GM21717 (cell line): ENCODE measurements around the gene ZNF175.
A peak's percentile ranks its signal among the peaks of the same experiment; 100 is the strongest.

ENCODE experiments used
- ATAC-seq: cut with Tn5 transposase; IDR thresholded peaks from one replicate; pipeline ENCODE4 v1.9.1; 2021; ENCODE audit warnings: mild to moderate bottlenecking, moderate library complexity; ENCODE audit not compliant: unreplicated experiment

The ZNF175 gene

DNA sequence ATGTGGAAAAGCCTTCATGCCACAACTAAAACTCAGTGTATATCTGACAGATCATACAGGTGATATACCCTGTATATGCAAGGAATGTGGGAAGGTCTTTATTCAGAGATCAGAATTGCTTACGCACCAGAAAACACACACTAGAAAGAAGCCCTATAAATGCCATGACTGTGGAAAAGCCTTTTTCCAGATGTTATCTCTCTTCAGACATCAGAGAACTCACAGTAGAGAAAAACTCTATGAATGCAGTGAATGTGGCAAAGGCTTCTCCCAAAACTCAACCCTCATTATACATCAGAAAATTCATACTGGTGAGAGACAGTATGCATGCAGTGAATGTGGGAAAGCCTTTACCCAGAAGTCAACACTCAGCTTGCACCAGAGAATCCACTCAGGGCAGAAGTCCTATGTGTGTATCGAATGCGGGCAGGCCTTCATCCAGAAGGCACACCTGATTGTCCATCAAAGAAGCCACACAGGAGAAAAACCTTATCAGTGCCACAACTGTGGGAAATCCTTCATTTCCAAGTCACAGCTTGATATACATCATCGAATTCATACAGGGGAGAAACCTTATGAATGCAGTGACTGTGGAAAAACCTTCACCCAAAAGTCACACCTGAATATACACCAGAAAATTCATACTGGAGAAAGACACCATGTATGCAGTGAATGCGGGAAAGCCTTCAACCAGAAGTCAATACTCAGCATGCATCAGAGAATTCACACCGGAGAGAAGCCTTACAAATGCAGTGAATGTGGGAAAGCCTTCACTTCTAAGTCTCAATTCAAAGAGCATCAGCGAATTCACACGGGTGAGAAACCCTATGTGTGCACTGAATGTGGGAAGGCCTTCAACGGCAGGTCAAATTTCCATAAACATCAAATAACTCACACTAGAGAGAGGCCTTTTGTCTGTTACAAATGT, 16.4 kb downstream of the ZNF175 start:
- ATAC-seq = no peak

DNA sequence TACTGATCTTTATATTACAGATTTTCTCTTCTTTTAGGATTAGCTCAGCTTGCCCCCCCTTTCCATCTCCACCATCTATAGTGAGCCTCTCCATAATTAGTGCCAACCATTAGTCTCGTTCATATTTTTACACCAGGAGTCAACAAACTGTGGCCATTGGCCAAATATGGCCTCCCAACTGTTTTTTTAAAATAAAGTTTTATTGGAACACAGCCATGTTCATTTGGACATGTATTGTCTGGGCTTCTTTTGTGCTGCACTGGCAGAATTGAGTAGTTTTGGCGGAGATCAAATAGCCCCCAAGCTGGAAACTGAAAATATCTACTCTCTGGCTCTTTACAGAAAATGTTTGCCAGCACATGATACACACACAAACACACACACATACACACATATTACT, 18.4 kb downstream of the ZNF175 start:
- ATAC-seq = no peak

DNA sequence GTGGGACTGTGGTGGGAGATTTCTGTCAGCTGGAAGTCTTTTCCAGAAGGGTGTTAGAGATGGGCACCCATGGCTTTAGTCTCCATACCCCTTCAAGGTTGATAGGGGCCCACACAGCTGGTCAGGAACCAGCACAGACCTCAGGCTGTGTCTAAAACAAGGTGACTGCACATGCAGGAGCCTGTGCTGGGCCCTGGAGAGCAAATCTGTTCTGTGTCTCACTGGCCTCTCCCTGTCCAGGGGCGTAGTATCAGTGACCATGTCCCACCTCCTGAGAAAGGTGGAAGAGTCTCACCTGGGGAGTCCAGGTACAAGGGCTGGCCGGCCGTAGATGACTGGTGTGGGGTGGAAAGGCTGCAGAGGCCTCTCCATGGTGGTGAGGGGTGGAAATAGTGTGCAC, 19.4 kb downstream of the ZNF175 start:
- no peak for ATAC-seq

DNA sequence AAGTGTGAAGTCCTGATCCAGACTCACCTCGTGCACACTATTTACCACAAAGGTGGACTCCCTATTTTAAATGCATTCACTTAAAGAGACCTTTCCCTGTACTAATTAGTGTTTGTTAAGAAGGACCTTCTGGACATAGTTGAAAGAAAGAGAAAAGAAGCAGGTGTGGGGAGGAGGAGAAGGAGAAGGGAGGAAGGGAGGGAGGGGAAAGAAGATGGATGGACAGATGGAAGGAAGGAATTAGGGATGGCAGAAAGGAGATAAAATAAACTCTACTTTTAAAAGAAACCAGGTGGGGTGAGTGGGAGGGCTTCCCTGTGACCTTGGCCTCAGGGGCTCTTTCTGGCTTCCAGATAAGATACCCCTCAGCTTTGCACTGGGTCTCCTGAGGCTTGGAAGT, 21.4 kb downstream of the ZNF175 start:
- no peak for ATAC-seq

DNA sequence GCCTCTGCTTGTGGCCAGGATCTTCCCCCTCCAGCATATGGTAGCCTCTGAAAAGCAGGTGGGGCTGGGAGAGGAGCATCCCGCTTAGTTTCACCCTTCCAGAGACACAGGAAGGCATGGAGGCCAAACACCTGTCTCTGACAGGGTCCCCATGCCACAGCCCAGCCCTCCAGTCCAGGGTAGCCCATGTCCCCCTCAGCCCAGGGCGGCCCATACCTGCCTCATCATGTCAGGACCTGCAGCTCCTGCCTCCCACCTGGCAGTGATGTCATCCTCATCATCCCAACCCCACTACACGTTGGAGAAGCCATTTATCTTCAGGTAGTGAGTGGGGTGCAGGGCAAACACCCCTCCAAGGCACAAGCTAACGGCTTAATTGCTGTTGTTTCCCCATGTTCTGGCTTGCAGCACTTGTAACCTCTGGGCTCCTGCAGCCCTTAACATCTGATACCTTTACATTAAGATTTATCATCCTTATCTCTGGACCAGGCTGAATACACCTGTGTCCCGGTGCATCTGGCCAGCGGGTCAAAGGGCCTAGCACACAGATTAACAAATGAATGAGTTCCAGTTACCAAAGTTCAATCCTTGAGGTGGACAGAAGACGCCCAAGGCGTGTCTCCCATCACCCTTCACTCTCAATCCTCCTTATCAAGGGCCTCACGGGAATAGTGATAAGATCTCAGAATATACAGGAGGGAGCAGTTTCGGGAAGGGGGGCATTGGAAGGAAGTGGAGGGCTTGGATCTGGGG, 22.2 kb downstream of the ZNF175 start:
- ATAC-seq = no peak

DNA sequence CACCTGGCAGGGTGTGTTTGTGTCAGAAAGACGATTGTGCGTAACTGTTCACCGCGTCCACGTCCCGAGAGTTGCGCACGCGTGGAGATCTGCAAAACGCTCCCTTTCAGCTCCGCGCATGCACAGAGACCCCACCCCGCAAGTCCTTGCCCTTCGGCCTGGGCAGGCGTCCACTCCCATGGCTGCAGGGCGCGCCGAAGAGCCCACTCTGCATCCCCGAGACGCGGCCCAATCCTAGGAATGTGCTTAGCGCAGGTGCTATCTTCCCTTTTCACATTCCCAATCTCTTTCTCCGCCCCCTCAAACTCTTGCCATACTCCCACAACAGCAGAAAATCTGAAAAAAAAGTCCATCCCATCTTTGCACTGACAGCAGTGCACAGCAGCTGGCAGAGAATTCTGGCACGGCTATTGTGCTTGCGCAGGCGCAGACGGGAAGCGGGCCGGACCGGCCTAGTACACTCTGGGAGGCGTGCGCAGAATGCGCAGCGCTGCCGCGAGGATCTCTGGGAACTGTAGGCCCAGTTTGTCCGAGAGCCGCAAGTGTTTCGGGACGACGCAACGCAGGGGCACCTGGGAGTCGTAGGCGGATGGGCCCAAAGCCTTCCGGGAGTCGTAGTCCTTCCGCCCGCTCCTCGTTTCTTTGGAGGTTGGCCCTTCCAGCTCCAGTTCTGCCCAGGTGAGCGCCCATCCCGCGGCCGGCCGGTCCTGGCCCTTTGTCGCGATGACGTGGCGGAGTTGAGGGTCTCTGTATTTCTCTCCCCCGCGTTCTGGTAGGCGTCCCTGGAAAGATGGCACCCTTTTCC, 23.1 kb downstream of the ZNF175 start:
- ATAC-seq = peak; percentile 88

DNA sequence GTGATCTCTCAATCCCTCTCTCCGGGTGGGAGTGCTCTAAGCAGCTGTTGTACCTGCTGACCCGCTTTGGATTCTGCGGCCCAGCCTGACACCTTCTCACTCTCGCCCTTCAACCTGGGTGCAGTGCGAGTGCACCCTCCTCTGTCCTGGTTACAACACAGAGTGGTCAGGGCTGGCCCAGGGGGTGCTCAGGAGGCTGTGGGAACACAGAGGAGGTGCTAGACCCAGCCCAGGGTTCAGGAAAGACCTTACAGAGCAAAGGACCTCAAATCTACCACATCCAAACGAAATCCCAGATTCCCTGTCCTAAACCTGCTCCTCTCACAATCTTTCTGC, 23.7 kb downstream of the ZNF175 start:
- no peak for ATAC-seq

DNA sequence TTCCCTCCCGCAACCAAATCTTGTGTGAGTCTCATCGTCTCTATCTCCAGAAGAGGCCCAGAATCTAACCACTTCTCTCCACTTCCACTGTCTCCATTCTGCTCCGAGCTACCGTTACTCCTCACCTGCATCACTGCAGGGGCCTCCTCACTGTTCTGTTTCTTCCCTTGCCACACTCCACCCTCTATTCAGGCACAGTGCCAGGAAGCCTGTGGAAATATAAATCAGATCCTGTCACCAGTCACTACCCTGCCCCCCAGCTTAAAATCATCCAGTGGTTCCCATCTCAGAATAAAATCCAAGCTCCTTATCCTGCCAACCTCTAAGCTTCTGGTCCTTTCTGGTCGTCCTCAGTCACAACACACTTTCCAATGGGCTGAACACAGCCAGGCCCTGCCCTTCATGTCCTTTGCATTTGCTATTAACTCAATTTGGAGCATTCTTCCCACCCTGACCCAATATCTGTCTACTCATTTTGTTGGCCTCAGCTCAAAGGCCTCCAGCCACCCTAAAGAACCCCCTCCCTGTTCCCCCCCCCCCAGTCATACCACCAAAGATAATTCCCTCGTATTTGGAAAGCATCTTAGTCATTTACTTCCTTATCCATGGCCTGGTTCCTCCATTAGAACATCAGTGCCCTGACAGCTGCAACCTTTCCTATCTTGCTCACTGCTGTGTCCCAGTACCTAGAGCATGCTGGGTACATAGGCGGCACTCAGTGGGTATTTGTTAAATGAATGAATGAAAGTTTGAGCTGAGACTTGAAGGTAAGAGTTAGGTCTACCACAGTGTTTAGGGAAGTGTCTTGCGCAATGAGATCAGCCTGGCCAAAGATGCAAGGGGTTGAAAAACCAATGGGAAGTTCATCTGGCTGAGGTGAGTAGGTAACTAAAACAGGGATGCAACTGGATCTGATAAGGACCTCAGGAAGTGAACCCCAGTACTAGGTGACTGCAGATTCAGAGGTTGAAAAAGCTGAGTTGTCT, 24.4 kb downstream of the ZNF175 start:
- ATAC-seq = no peak

DNA sequence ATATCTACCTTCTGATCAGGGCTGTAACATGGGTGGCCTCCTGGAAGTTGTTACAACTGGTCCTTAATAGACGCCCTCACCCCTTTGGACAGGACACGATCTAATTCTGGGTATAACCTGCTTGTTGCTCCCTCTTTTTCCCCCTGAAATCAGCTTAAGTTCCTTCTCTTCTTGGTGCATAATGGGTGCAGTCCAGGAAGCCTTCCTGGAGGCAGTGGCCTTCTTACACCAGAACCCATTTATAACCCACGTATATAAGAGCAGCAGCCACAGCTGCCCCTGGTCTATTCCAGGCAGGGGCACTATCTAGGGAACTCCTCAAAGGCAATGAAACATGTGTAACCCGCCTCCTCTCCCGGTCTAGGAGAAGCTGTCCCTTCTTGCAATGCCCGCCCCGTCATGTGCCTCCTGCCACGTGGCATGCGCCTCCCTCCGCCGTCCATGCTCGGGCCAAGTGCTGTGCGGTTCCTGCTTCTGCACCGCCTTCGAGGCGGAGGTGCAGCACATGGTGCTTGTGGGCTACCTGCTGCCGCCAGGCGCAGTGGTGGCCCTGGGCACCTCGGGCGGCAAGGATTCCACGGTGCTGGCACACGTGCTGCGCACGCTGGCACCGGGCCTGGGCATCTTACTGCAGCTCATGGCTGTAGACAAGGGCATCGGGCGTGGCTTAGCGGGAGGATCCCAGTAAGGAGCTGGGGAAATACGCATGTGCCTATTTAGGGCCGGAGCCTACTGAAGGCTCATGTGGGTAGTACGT, 27.3 kb downstream of the ZNF175 start:
- no peak for ATAC-seq

DNA sequence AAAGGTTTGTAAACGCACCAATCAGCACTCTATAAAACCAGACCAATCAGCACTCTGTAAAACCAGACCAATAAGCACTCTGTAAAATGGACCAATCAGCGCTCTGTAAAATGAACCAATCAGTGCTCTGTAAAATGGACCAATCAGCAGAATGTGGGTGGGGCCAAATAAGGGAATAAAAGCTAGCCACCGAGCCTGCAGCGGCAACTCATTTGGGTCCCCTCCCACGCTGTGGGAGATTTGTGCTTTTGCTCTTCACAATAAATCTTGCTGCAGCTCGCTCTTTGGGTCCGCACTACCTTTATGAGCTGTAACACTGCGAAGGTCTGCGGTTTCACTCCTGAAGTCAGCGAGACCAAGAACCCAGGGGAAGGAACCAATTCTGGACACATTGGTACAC, 28.0 kb downstream of the ZNF175 start:
- ATAC-seq = no peak

DNA sequence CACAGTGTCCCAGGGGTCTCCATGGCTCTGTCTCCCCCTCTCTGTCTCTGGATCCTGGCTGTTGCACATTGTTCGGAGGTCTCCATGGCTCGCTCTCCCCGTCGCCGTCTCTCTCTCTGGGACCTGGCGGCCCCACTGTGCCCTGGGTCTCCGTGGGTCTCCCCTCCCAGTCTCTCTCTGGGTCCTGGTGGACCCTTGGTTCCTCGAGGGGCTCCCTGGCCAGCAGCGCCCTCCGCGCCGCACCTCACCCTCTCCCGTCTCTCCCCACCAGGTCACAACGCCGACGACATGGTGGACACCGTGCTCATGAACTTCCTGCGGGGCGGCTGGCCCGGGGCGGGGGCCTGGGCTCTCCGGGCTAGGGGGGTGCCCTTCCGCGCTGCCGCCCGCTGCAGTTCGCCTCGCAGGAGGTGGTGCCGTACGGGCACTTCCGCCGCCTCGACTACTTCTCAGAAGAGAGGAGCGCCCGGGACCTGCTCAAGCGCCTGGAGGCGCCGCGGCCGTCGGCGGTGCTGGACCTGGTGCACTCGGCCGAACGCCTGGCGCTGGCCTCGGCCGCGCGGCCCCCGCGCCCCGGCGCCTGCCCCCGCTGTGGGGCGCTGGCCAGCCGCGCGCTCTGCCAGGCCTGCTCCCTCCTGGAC, 30.0 kb downstream of the ZNF175 start:
- ATAC-seq = no peak

DNA sequence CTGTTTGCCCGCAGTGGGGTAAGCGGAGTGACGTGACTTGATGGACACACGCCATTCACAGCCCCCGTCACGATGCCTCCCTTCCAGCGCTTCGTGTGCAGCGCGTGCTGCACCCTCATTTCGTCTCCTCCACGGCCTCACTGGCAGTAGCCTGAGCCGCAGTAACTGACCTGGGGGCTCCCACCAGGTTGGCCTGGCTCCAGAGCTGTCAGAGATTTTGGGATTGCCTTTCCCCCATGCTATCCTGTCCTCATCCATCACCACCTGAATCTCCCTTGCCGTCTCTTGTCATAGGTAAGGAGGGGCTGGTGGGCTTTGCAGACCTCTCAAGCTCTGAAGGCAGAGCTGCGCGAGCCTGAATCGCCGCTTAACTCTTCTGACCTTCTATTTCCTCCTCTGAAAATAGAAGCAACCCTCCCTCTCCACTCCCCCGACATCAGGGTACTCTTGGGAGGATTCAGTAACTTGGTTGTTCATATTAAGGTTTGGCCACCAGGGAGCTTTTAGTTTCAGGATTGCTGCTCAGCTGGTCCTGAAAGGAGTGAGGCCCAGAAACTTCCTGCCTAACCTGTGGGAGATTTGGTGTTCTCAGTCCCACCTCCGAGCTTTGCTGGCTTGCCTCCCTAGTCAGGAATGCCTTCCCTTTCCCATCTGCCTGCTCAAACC, 31.2 kb downstream of the ZNF175 start:
- no peak for ATAC-seq

DNA sequence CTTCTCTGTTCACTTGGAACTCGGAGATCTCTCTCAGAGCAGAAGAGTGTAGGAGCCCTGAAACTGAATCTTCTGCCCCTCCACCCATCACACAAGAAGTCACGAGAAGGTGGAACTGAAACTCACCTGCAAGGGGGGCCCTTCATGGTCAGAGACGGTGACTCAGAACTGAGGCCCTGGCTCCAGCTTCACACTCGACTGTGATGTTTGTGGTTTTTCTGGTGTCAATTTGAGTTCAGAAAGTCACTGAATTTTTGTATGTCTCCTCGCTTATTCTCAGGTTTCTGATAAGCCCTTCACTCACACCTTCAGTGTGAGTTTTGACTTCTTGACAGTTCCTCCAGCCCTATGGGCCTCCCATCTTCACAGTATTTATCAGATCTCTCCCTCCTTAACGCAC, 36.0 kb downstream of the ZNF175 start:
- ATAC-seq = peak; percentile 77

DNA sequence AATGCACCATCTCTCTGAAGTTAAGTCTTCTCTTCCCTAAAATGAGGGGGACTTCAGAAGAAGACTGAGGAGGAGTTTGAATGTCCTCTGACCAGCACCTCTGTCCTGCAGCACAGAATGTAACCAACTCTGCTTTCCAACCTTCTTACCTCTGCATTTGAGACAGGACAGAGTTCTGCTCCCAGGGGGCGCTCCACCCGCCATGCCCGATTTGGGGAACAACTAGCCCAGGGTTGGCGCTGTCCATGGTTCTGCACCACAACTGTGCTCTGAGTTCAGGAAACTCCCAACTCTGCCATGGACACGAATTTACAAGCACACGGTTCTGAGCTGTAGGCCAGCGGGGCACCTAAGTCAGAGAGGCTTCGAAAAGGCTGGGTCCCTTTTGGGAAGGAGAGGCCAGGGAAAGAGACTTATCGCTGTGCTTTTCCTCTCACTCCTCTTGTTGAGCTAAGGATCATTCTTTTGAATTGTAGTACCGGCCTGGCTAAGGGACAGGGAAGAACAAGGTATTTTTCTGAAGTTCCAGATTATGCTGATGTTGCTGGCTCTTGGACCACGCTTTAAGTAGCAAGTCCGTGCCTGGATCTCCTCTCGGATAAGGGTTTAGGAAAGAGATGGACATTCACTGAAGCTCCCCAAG, 37.0 kb downstream of the ZNF175 start:
- no peak for ATAC-seq

DNA sequence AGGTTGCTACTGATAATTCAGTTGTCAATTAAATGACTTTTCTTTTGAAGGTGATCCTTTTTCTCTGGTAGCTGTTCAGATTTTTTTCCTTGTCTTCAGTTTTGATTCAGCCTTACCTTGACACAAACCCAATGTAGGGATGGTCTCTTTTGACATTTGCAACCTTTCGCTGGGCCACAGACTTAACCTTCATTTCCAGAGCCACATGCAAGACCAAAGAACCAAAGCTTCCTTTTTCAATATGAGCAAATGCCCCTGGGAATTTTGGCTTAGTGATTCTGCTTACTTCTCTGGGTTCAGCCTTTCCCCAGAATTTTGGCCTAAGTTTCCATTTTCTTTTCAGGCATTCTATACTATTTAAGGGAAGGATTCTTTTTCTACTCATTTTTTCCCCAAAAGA, 39.5 kb downstream of the ZNF175 start:
- ATAC-seq = no peak

DNA sequence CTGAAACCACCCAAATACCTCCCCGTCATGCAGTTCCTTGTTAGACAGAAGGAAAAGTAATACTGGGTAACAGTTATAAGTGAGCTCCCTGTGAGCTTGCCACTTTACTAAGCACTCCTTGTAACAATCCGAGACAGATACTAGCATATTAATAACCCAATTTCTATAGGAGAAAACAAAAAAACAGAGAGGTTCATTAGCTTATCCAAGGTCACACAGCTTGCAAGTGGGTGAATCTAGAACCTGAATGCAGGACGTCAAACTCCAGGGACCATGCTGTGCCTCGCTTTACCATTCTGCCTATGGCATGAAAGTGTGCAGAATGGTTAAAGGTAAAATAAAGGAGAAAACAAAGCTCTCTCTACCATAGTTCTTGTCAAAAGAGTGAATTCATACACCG, 43.7 kb downstream of the ZNF175 start:
- no peak for ATAC-seq

DNA sequence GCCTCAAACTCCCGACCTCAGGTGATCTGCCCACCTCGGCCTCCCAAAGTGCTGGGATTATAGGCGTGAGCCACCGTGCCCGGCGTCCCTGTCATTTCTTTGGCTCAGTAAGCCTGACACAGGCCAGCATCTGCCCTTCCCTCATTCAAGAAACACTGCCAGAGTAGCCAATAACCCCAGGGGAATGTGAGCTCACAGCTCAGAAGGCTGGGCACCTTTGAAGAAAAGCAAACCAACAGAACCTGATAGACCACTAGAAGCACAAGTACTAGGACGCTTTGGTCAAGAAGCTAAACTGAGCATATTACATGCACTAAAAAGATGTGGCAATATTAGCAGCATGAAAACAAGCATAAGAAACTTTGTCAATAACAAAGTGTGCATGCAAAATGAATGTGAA, 44.9 kb downstream of the ZNF175 start:
- no peak for ATAC-seq

DNA sequence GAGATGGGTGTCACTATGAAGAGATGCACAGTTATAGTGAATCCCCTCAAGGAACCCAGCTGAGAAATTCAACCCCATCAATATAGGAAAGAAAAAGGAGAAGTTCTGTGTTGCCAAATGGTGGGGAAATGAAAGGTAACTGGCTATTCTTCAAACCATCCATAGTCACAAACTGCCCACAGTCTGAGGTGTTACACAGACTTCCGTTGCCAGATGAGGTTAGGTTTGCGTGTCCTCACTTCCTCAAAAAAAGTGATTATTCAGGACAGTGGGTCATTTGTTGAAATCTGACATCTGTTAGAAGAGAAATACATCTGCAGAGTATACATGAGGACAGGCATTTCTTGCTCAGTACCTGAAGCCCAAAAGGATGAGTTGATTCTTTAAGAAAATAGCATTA, 50.1 kb downstream of the ZNF175 start:
- no peak for ATAC-seq
